Bone marrow (tissue), 2 donors: ENCODE measurements around the gene ARL4D.

ENCODE experiments used
- DNase-seq, 2 donors: peaks; one replicate each; lab custom pipeline; 2025; lab: John Stamatoyannopoulos, UW

Gene ARL4D

DNA sequence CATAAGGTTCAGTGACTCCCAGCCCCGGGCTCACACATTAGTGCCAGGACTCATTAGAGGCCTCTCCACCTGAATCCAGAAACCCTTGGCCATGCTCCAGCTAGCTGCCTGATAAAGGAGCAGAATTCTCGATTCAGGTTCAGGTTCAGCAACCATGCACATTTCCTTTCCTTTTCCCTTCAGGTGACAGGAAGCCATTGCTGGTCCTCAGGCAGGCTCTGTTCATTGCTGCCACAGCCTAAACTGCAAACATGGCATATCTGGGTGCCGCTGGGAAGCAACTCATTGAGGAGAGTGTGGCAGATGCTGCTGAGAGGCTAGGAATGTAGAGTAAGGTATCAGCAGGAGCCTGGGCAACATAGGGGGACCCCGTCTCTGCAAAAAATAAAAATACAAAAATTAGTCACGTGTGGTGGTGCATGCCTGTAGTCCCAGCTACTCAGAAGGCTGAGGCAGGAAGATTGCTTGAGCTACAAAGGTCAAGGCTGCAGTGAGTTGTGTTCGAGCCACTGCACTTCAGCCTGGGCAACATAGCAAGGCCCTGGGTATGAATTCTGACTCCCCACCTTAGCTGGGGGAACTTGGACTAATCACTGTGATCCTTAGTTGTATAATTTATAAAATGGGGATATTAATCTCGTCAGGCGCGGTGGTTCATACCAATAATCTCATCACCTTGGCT lies 28.7 kb downstream of the ARL4D start:
- no peak for DNase-seq

DNA sequence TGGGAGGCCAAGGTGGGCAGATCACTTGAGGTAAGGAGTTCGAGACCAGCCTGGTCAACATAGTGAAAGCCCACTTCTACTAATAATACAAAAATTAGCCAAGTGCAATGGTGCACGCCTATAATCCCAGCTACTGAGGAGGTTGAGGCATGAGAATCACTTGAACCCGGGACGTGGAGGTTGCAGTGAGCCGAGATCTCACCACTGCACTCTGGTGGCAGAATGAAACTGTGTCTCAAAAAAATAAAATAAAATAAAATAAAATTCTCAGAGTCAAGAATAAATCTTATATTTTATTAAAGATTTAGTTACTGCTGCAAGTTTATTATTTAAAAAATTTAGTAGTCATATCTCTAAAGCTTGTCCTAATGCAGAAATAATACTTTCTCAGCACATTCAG lies 29.7 kb downstream of the ARL4D start:
- no peak for DNase-seq

DNA sequence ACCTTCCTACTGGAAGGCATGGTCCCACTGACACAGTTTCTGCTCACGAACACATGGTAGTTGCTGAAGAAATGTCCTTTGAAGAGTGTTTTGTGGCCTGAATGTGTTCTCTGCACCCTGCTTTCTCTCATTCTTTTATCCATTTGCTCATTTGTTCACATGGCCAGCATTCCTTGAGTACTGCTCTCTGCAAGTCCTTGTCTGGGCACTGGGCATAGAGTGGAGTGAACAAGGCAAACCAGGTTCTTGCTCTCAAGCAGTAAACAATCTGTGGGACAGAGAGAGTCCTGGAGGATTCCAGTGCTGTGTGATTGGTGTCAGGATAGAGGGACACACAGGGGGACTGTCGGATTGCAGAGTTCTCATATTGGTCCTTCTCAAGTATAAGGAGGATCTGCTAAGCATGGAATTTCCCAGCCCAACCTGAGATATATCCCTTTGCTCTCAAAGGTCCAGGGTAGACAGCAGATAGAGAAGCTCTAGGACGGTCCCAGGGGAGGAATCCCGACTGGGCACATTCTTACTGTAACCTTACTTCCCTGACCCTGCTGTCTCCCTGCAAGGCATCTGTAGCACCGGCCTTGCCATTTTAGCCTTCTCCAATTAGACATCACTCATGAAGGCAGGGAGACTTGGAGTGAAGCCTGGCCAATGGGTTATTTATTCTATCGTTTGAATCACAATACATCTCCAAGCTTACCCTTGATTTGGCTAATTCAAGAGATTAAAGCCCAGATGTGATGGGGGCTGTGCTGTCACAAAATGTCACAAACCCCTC lies 32.3 kb downstream of the ARL4D start:
- DNase-seq = no peak

DNA sequence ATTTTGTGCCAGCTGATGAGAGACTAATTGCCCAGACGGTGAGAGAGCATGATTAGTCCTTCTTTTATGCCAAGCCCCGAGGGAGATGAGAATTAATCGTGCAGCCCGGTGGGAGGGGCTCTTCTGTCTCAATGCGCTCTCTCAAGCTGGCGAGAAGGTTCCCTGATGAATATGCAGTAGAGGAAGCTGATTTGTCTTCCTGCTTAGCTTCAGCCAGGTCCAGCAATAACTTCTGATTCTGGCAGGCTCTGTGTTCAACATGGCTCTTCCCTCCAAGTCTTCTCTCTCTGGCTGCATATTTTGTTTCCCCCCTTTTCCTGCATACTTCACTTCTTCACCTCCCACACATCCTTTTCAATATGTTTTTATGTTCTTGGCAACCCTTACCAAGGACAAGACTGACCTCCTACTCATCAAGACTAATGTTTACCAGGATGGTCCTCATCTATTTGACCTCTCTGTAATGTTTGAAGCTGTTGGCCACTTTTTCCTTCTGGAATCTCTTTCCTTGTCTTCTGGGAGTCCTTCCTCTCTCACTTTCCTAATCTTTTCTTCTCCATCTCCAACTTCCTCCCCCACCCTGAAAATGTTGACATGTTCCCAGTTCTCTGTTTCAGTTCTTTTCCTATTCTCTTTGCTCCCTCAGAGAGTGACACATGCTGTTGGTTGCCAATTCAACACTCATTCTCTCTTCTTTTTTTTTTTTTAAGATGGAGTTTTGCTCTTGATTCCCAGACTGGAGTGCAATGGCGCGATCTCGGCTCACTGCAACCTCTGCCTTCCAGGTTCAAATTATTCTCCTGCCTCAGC lies 33.1 kb downstream of the ARL4D start:
- DNase-seq = no peak

DNA sequence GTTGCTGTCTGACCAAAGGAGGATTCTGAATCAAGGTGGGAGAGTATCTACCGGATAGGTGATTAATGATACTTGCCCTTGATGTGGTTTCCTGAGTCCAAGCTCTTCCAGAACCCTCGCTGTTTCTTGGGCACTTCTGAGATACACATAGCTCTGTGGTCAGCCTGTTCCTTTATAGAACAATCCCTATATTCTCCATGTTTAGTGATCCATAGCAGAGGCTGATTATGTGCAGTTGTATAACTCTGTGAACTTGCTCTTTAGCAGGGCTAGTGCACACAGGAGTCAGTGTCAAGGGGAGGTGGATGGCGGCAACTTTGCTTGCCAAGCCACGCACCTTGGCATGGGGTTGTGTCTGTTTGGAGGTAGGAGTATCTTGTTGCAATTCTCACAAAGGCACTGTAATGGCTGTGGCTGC lies 36.1 kb downstream of the ARL4D start:
- no peak for DNase-seq

DNA sequence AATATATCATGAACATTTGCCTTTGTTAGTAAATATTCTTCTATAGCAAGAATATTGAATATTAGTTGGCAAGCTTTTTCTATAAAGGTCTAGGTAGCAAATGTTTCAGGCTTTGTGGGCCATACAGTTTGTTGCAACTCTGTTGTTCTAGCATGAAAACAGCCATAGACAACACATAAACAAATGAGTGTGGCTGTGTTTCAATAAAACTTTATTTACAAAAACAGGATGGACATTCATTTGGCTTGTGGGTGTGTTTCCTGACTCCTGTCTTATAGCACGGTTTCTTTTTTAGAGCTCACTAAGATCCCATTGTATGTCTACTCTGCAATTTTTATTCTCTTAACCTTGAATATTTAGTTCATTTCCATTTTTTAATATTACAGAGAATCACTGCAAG lies 39.0 kb downstream of the ARL4D start:
- DNase-seq = no peak

DNA sequence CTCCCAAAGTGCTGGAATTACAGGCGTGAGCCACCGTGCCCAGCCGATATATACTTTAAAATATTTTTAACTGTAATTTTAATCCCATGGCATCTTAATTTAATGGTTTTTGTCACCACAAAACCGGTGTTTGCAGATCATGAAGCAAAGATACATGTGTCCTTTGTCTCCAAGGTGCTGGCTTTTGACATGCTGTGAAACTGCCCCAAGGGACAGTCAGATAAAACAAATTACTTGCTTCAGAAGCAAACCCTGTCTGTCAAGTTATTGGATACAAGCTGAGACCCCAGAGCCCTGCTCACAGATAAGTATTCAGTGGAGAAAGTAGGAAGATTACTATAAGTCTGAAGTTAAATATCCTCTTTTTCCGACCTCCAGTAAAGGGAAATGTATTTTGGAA lies 39.8 kb downstream of the ARL4D start:
- DNase-seq = no peak

DNA sequence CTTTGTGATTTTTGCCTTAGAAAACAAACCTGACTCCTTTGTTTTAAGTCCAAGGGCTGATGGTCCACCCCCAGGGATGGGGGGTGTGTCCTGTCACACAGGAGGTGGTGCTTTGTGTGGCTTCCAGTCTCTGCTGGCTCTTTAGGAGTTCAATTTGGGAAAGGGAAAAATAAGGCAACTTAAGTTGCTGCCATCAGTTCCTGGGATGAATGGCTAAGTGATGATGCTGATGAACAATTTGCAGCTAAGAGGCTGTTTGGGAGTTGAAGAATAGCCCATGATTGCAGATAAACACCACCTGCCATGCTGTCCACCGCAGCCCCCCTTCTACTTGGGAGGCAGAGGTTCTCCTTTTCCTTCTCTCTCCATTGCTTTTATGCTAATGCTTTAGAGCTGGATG lies 40.2 kb downstream of the ARL4D start:
- no peak for DNase-seq

DNA sequence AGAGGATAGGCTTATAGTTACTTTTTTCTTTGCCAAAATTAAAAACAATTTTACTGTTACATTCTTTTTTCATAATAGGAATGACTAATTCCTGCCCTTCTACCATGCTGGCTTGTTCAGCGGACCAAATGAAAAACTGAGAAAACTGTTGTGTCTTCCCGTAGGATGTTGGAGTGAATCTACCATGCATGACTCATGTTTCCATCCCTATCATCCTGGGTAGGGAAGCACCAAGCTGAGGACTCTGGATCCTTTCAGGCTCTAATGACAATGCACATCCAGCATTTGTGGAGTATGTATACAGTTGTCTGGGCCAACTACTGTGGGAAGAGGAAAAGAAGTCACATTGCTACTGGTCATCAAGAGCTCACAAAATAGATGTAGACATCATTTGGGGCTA lies 43.9 kb downstream of the ARL4D start:
- no peak for DNase-seq

DNA sequence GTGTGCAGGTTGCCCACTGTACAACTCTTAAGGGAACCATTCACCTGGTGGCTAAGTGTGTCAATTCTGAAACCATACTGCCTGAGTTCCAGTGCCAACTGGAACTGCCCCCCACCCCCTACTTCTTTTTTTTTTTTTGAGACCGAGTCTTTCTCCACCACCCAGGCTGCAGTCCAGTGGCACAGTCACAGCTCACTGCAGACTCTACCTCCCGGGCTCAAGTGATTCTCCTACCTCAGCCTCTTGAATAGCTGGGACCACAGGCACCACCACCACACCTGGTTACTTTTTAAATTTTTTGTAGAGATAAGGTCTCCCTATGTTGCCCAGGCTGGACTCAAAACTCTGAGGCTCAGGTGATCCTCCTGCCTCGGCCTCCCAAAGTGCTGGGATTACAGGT lies 44.6 kb downstream of the ARL4D start:
- no peak for DNase-seq

DNA sequence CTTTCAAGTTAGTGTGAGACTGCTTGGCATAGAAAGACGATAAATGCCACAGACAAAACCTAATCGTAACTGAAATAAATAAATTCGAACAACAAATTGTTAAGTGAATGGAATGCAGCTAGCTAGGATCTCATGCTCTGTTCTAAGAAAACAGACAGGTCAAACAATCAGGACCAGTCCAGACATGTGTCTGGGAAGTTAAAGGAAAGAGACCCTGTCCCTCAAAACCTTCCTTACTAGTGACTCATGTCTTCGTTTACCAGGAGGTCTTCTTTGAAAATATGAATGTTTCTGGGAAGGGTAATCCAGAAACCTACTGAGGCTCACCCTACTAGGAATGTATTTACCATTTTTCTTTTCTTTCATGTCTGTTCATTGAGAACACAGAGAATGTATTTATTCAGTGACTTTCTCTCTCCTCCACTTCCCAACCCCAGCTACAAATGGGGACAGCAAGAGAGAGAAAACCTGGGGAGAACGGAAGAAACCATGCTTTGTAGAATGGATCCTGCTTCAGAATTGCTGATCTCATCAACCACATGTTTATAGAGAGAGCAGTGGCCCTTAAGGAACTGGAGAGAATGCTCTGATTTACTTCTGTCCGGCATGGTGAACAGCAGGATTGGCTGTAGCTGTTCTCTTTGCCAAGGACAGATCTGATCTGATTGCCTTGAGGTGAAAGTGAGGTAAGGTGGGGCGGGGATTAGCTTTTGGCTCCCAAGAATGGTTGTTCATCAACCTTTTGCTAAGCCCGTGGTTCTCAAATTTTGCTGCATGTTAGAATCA lies 45.6 kb downstream of the ARL4D start:
- no peak for DNase-seq

DNA sequence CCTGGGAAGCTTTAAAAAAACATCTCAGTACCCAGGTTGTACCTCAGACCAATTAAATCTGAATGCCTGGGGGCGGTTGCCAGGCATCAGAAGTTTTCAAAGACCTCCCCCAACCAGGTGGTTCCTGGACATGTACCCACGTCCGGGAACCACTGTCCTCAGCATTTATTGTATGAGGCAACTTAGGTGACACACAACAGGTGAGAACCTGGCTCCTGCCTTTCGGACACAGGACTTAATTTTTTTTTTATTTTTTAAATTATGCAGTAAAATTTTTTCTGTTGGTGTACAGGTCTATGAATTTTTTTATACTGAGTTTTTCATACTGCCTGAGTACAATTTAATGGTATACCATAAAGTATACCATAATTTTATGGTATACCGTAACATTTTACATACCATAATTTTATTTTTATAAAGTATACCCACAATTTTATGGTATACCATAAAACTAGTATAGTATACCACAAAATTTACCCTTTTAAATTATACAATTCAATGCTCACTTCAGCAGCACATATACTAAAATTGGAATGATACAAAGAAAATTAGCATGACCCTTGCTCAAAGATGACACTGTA lies 46.3 kb downstream of the ARL4D start:
- no peak for DNase-seq

DNA sequence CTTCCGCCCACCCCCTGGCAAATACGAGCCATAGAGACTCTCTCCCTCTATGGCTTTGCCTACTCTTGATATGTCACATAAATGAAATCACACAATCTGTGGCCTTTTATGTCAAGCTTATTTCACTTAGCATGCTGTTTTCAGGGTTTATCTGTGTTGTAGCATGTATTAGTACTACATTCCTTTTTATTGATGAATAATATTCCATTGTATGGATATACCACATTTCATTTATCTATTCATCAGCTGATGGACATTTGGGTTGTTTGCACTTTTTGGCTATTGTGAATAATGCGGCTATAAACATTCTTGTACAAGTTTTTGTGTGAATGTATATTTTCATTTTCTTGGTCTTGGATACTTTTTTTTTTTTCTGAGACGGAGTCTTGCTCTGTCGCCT lies 48.0 kb downstream of the ARL4D start:
- DNase-seq = no peak

DNA sequence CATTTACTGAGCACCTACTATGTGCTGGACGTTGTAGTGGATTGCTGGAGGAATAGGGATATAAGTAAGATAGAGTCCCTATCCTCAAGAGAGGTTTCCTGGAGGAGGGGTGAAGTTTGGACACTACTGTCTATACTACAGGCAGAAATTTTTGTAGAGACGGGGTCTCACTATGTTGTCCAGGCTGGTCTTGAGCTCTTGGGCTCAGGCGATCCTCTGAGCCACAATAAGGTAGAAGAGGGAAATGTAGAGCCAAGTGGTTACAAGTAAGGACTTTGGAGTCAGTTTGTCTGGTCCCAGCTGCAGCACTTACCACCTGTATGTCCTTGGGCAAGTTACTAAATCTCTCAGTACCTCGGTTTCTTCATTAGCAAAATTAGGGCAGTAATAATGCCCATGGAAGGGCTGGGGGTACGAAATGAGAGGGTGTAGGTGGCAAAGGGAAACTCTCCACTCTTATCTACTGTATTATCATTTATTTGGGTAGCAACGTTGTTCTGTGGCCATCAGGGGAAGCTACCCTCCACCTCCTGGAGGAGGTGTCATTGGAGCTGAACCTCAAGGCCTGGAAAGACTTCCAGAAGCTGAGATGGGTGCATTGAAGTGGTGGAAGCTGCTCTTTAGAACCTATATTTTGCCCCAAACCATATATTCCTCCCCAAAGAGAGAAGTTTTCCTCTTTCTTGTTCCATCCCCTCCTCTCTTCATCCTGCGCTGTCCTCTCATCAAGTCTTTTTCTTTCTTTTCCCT lies 50.1 kb downstream of the ARL4D start:
- DNase-seq = no peak

DNA sequence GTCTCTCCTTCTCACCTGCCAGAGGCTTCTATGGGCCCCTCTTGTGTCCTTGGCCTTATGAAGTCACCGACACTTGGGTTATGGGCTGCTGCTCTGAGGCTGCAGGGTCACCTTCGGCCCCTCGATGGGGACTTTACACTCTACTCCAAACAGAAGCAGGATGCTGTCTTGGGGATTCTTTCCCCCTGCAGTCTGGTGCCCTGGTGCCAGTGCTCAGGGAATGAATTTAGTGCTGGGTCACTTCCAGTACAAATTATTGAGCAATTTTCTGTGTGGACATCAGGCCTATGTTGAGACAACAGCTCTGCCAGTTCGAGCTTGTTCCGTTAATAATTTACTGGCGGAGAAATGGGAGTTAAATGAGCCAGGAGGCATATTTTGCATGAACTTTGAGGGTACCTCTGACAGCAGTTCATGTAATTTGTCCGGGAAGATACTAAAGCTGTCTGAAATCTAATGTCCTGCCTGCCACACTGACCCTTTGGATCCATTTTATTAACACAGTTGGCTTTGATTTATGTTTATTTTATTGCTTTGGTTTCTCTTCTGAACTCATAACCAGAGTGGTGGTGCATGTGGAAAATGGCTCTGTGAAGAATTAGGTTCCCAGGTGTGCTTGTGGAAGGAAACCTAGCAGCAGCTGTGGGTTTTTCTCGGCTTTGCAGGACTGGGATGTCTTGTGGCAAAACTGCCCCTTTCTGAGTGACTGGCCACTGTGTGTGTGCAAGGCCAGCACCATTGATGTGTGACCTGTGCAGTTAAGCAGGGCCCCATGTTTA lies 50.9 kb downstream of the ARL4D start:
- DNase-seq = no peak
